ENCODE data around the gene ATP6V0B. TPM values are rescaled to one million over a fixed set of nuclear protein-coding genes. Genes with fewer than 3 reads are reported as not detected.
A peak's percentile ranks its signal among the peaks of the same experiment; 100 is the strongest.

ATP6V0B gene
- total RNA-seq, 1 experiment from 2014 or later, result 241 TPM

DNA sequence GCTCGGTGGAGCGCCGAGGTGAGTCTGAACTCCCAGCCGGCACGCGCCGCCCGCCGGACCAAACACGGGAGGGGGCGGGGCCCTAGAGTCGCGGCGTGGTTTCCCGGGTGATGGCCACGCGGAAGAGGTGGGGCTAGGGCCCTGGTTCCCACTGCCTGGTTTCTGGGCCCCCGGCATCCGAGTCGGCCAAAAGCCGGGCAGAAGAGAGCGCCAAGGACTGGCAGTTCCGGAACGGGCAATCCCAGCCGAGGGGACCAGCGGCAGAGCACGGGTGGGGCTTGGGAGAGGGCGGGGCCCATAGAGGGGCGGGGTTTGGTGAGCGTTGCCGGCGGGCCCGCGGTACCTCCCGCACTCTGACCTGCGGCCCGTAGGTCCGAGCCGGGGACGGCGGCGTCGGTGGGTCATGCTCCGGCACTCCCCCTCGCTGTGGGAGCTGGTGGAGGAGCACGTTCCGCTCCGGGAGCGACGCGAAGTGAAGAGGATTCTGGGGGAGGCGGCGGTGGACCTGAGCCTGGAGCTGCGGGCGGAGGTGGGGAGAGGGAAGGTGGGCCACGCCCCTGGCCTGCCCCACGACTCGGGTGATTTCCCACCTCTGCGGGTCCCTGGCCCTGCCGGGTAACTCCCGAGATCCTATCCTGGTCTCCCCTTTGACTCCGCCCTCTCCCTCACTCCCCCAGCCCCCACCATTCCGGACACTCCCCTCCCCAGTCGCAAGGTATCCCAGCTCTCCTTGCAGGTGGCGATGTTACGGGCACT lies 16.9 kb downstream of the ATP6V0B start, which contains the start of gene CCDC24:
TSS of gene CCDC24 (plus strand) at position 124 of the 756 bp plus-strand sequence. CDS start at position 404, 280 bp downstream.
- H3K4me3 ChIP-seq (ENCODE audit: low read length), result peak within 1 kb of the TSS; percentile 72
- DNase-seq (peak; percentile 87), ATAC-seq (peak; percentile 80)
- peak within 1 kb of the TSS; percentile 66 for H3K27ac ChIP-seq (ENCODE audit: low read length)
- BruUV-seq (replicated peaks), result TSS peak; percentile 17
- no peaks in the 10 kb centered on the region for H3K9me3 ChIP-seq (ENCODE audit: low read length)
- POLR2A ChIA-PET (ENCODE audit: unreplicated experiment), result no interaction called here
- no peaks in the 10 kb centered on the region for H3K79me2 ChIP-seq (ENCODE audit: low read length)
- peaks cover 19% of the 10 kb centered on the region for H3K4me1 ChIP-seq (ENCODE audit: insufficient read depth, low read length)
- H3F3A ChIP-seq (ENCODE audit: low read length, unreplicated experiment), result no peaks in the 10 kb centered on the region
- H3K27me3 ChIP-seq (ENCODE audit: low read length), result no peaks in the 10 kb centered on the region
- peak within 1 kb of the TSS; percentile 57 for H3K9ac ChIP-seq (ENCODE audit: low read length)
- H3K4me2 ChIP-seq (ENCODE audit: low read length), result peak within 1 kb of the TSS; percentile 86
- CTCF ChIA-PET, result no interaction called here
- no peaks in the 10 kb centered on the region for H4K20me1 ChIP-seq (ENCODE audit: low read length)
- TF ChIP-seq EZH2 (IDR thresholded peaks at IDR 0.05; ENCODE audit: low read length, unreplicated experiment) (no peak), EZH2phosphoT487 (IDR thresholded peaks at IDR 0.05; ENCODE audit: borderline replicate concordance, low read length) (no peak), CTCF (conservative IDR thresholded peaks at IDR 0.05; ENCODE audit: low read depth, low read length) (no peak)
- intact Hi-C loops (cut with micrococcal nuclease), result loop anchor here (5.0 kb wide), 1 partner anchor 46 kb away; no protein-coding TSS in a partner anchor
- H3K9me2 ChIP-seq (replicated peaks; ENCODE audit: low read length), result no peaks in the 10 kb centered on the region
- peak within 1 kb of the TSS; percentile 84 for H2AFZ ChIP-seq (ENCODE audit: low read length)
- no peaks in the 10 kb centered on the region for H3K36me3 ChIP-seq (ENCODE audit: low read depth, low read length)

DNA sequence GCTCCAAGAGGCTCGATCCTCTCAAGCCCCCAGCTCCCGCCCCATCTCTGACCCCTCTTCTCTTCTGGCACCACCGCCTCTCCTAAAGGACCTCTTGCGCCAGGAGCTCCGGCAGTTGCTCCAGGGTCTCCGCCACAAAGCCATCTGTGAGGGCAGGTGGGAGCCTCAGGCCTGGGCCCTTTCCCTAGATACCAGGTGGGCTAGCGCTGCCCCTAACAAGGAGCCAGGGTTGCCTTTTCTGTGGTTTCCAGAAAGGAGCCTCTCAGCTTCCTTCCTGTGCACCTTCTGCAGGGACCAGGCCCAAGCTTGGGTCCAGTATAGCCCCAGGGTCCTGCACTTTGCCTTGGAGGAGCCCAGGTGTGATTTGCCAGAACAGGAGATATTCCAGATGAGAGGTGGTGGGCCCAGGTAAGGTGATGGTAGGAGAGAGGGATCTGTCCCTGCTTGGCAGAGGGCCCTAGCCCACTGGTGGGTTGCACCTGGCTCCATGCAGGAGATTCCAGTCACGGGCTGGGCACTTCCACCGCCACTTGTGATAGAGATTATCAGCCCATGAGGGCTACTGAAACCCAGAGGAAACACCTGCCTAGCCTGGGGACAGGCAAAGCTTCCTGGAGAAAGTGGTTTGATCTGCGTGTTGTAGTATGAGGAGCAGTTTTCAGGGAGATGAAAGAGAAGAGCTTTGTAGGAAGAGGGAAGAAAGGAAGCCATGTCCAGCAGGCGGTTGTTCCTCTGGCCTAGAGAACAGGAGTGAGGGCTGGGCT lies 17.7 kb downstream of the ATP6V0B start:
- Histone ChIP-seq H3K79me2 (ENCODE audit: low read length) (no peaks in the 10 kb centered on the region), H3K4me1 (ENCODE audit: insufficient read depth, low read length) (peaks cover 19% of the 10 kb centered on the region), H3K36me3 (ENCODE audit: low read depth, low read length) (no peaks in the 10 kb centered on the region), H3K9me3 (ENCODE audit: low read length) (no peaks in the 10 kb centered on the region), H3K9ac (ENCODE audit: low read length) (peak overlapping the region; percentile 57; the same call in 1 of the 2 replicates), H3K27ac (ENCODE audit: low read length) (no peak overlapping the region), H2AFZ (ENCODE audit: low read length) (peak overlapping the region; percentile 84; the same call in 1 of the 2 replicates), H3K9me2 (replicated peaks; ENCODE audit: low read length) (no peaks in the 10 kb centered on the region), H3K27me3 (ENCODE audit: low read length) (no peaks in the 10 kb centered on the region), H3F3A (ENCODE audit: low read length, unreplicated experiment) (no peaks in the 10 kb centered on the region), H4K20me1 (ENCODE audit: low read length) (no peaks in the 10 kb centered on the region), H3K4me2 (ENCODE audit: low read length) (peak overlapping the region; percentile 86), H3K4me3 (ENCODE audit: low read length) (peak overlapping the region; percentile 72)
- intact Hi-C loops (cut with micrococcal nuclease), result loop anchor here (5.0 kb wide), 1 partner anchor 45 kb away; no protein-coding TSS in a partner anchor
- CTCF ChIA-PET, result no interaction called here
- DNase-seq (no peak), ATAC-seq (no peak)
- BruUV-seq (replicated peaks), result no TSS peak
- TF ChIP-seq EZH2 (IDR thresholded peaks at IDR 0.05; ENCODE audit: low read length, unreplicated experiment), result no peak
- TF ChIP-seq EZH2phosphoT487 (IDR thresholded peaks at IDR 0.05; ENCODE audit: borderline replicate concordance, low read length), result no peak
- no peak for TF ChIP-seq CTCF (conservative IDR thresholded peaks at IDR 0.05; ENCODE audit: low read depth, low read length)
- POLR2A ChIA-PET (ENCODE audit: unreplicated experiment), result interaction anchor here (0.6 kb wide), 1 partner anchor 46 kb away, joined by 8 read pairs; no protein-coding TSS in a partner anchor
